ENCODE data around the gene NKG7.

The NKG7 gene

GRCh38 chr19:51333836-51334460, 38.5 kb downstream of the NKG7 start:
- no peak for DNase-seq

DNA sequence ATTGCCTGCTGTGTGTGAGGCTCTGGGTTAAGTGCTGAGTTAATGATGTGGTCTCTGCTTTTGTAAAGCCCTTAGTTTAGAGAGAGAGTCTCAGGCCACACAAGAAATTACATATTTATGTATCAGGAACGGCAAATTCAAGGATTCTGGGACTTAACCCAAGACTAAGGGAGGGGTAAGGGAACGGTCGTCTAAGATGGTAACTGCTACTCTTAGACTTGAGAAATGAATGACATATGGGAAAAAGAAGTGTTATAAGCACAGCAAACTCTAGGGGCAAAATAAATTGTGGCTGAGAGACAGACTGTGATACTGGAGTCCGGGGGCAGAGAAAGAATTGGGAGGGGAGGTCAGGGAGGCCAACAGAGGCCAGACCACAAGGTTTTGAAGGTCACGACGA, 40.7 kb downstream of the NKG7 start:
- no peak for DNase-seq

- DNase-seq, result no peak
Measured at GRCh38 chr19:51331193-51331592, 41.3 kb downstream of the NKG7 start.

DNA sequence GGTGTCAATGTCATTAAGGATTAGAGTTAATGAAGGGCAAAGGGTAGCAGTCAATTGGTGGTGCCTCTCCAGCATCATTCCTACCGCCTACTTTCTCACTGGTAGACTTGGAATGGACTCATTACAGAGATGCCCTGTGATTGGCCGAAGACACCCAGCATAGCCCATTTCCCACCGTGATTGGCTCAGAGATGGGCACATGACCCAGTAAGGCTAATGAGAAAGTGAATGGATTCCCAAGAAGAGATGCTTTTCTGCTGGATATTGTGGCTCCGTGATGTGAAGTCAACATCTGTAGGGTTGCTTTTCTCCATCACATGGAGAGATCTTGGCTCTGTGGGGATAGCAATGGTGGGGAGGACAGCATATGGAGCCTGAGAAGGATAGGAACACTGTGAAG, 42.1 kb downstream of the NKG7 start:
- no peak for DNase-seq

DNA sequence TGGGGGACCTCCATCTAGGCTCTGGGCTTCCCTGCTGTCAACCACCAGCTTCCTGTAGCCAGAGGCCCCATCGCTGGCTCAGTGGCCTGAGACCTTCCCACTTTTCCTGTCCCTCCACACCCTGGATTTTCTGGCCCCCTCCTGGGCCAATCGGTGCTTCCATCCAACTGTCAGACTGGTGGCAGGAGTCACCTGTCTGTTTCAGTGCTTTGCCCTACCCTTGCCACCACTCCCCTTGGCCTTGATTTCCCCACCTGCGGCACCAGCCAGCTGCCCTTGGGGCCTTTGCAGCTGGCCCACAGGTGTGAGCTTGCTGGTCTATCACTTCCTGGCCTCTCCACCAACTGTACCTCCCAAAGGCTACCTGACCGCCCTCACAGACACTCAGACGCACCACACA, 43.0 kb downstream of the NKG7 start:
- DNase-seq, result no peak

DNA sequence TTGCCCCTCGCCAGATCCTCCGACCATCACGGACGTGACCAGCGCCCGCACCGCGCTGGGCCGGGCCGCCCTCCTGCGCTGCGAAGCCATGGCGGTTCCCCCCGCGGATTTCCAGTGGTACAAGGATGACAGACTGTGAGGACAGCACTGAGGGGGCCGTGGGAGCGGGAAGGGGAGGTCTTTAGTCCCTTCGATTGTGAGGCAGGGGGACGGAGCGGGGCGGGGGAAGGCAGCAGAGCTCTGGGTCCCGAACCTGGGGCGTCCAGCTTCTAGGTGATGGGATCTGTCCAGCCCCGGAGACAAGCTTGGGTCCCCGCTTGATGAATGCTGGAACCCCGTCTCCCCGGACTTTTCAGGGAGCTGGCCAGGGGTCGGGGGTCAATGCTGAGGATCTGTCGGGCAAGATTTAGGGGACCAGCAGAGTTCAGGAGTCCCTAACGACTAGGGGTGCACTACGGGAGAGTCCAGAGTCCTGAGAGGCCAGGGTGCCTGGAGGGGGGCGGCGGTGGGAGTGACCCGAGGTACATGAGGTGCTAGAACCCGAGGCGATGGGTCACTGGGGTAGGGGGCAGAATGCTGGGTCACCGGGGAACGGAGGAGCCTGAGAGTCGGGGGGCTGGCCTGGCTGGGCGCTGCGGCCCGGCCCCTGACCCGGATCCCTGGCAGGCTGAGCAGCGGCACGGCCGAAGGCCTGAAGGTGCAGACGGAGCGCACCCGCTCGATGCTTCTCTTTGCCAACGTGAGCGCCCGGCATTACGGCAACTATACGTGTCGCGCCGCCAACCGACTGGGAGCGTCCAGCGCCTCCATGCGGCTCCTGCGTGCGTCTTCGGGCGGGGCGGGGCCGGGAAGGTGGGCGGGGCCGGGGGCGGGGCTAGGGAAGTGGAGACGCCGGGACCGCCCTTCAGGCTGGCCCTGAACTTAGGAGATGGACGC, 45.1 kb downstream of the NKG7 start:
- peak; percentile 24 for DNase-seq

GRCh38 chr19:51326216-51327065, 46.0 kb downstream of the NKG7 start:
- no peak for DNase-seq

GRCh38 chr19:51325161-51325976, 47.1 kb downstream of the NKG7 start:
- no peak for DNase-seq

GRCh38 chr19:51324167-51324481, 48.3 kb downstream of the NKG7 start:
- DNase-seq, result no peak

GRCh38 chr19:51323481-51324166, 48.8 kb downstream of the NKG7 start:
- no peak for DNase-seq

DNA sequence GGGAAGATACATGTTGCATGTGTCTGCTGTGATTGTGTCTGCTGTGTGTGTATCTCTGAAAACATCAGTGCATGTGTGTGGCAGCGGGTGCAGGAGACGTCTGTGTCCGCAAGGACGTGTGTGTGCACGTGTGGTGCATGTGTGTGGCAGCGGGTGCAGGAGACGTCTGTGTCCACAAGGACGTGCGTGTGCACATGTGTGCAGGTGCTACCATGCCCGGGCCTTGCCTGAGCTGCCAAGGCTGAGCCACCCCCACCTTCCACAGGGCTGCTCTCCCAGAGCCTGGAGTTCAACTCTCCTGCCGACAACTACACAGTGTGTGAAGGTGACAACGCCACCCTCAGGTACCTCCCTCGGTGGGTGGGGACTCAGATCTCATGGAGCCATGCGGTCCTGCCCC, 50.7 kb downstream of the NKG7 start:
- no peak for DNase-seq

All from effector CD8-positive, alpha-beta T cell (primary cell).